HG02678 (cell line): ENCODE results near the gene PCSK5.
"Not testable (repeated sequence)": the region's sequence is repeated elsewhere in the genome, so short reads cannot be mapped to it uniquely, and the experiment has no call there.

ENCODE experiments used
- ATAC-seq: cut with Tn5 transposase; IDR thresholded peaks from one replicate; pipeline ENCODE4 v1.9.1; 2021; ENCODE audit warnings: mild to moderate bottlenecking, moderate library complexity; ENCODE audit not compliant: unreplicated experiment

PCSK5 gene

GRCh38 chr9:75962013-75962661, 71.7 kb downstream of the PCSK5 start:
- ATAC-seq = no peak

- ATAC-seq = no peak
These were observed 72.2 kb downstream of the PCSK5 start for GRCh38 chr9:75962662-75963036.

GRCh38 chr9:75963321-75963720, 72.8 kb downstream of the PCSK5 start:
- ATAC-seq = not testable (repeated sequence)

- no peak for ATAC-seq
These were observed 74.0 kb downstream of the PCSK5 start for GRCh38 chr9:75964427-75964826.

GRCh38 chr9:75965231-75965630, 74.8 kb downstream of the PCSK5 start:
- ATAC-seq = no peak

GRCh38 chr9:75967556-75967955, 77.1 kb downstream of the PCSK5 start:
- no peak for ATAC-seq

GRCh38 chr9:75974016-75974766, 83.7 kb downstream of the PCSK5 start:
- no peak for ATAC-seq

- ATAC-seq = no peak
These were observed 84.6 kb downstream of the PCSK5 start for GRCh38 chr9:75975071-75975470.

GRCh38 chr9:75976549-75976948, 86.1 kb downstream of the PCSK5 start:
- ATAC-seq = no peak

GRCh38 chr9:75979362-75979761, 88.9 kb downstream of the PCSK5 start:
- ATAC-seq = no peak

GRCh38 chr9:75983319-75984045, 93.0 kb downstream of the PCSK5 start:
- no peak for ATAC-seq

- no peak for ATAC-seq
These were observed 95.0 kb downstream of the PCSK5 start for GRCh38 chr9:75985515-75985914.

GRCh38 chr9:75988663-75989062, 98.2 kb downstream of the PCSK5 start:
- no peak for ATAC-seq

GRCh38 chr9:75990156-75990555, 99.7 kb downstream of the PCSK5 start:
- ATAC-seq = no peak

- no peak for ATAC-seq
These were observed 100.3 kb downstream of the PCSK5 start for GRCh38 chr9:75990576-75991304.

GRCh38 chr9:75992482-75993206, 102.2 kb downstream of the PCSK5 start:
- no peak for ATAC-seq

GRCh38 chr9:75993434-75993833, 103.0 kb downstream of the PCSK5 start:
- no peak for ATAC-seq

GRCh38 chr9:75995066-75995465, 104.6 kb downstream of the PCSK5 start:
- no peak for ATAC-seq

- ATAC-seq = no peak
These were observed 106.3 kb downstream of the PCSK5 start for GRCh38 chr9:75996726-75997125.

GRCh38 chr9:75997206-75997605, 106.7 kb downstream of the PCSK5 start:
- no peak for ATAC-seq
